Right cardiac atrium (tissue), 5 donors: ENCODE results near the gene KCNK16. TPM values are rescaled to one million over a fixed set of nuclear protein-coding genes. Genes with fewer than 3 reads are reported as not detected.
"Not testable (repeated sequence)": the region's sequence is repeated elsewhere in the genome, so short reads cannot be mapped to it uniquely, and the experiment has no call there.

Experiments used
- ATAC-seq, 2 donors: fragments of 200-7000 bp; cut with Tn5 transposase; one replicate each; pipeline versions ENCODE4 v1.8.0 to v1.9.1; 2020; ENCODE audit warnings: moderate library complexity in 2 of 2, mild to moderate bottlenecking in 1 of 2
- DNase-seq, 3 donors: peaks; one replicate each; pipeline ENCODE4 v3.0.0-alpha.2; 2020
- H3K27ac ChIP-seq: one replicate; pipeline ENCODE4 v1.5.1; 2013; ENCODE audit warnings: mild to moderate bottlenecking, low read length, control low read depth, moderate library complexity
- H3K27me3 ChIP-seq: one replicate; pipeline ENCODE4 v1.6.1; 2013; ENCODE audit not compliant: control insufficient read depth, insufficient read depth
- H3K4me1 ChIP-seq: one replicate; pipeline ENCODE4 v1.6.1; 2013; ENCODE audit warnings: low read length; ENCODE audit not compliant: control insufficient read depth, insufficient read depth
- H3K4me3 ChIP-seq: one replicate; pipeline ENCODE4 v1.5.1; 2013; ENCODE audit warnings: low read length, control low read depth
- H3K9me3 ChIP-seq: one replicate; pipeline ENCODE4 v1.6.1; 2013; ENCODE audit warnings: low read length; ENCODE audit not compliant: control insufficient read depth
- WGBS: extraction: QIAGEN DNeasy Blood & Tissue Kit; methylation state at CpG from one replicate; pipeline ENCODE4 v1.1.7; 2013; 5-methylcytosine and 5-hydroxymethylcytosine counted together
- intact Hi-C, 4 donors: fragments of 100-400 bp; cut with DNase I; formaldehyde crosslinking; loops; one replicate each; pipeline versions ENCODE4 v1.11.0 to v1.14.0; 2022 to 2023
- polyA plus RNA-seq: library from polyadenylated mRNA; stranded (reverse); fragments of 200-250 nt; gene quantifications from one replicate; pipeline ENCODE4 v1.2.3, GENCODE V29; 2013
- total RNA-seq, 4 donors: library from RNA; stranded (reverse); fragmentation: NEBNext Ultra II Directional; extraction: Animal tissue kit (Norgen Biotek cat#: 25700); gene quantifications; one replicate each; pipeline ENCODE4 v1.2.1, GENCODE V29; 2021
- donor health status: healthy with polysubstance abuse.
- donor health status: DM: no; HTN: yes; CAD: no.
- donor health status: DM: no; HTN: no; CAD: no.
- donor health status: DM: no; HTN: yes; CAD: no; lungs with severe emphysema.
- donor health status: DM: yes; HTN: yes; CAD: no.

KCNK16 gene
- total and polyA plus RNA-seq, 5 donors, result not detected

DNA sequence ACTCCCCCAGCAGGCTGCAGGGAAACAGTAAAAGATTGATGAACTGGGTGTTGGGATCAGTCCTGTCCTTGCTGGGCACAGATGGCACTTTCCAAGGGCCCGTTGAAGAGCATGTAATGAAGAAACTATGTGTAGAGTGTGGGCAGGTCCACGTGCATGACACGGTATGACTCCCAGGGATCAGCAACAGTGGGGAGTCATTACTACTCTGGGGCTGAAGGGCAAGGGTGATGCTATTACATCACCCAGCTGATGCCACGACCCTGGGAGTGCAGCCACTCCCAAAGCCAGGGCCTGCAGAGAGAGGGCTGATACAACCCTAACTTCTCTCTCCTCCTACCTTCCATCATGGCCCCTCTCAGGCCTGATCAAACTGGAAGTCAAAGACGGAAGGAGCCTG lies 28.4 kb downstream of the KCNK16 start:
- no peak overlapping the region for H3K4me3 ChIP-seq
- WGBS, result 60% methylated on average over 5 of the region's 5 CpGs
- H3K27ac ChIP-seq, result no peak overlapping the region
- ATAC-seq (no peak), DNase-seq (no peak)
- intact Hi-C loops, result no loop called here
- H3K9me3 ChIP-seq, result no peaks in the 10 kb centered on the region
- no peaks in the 10 kb centered on the region for H3K27me3 ChIP-seq
- H3K4me1 ChIP-seq, result peaks cover 2% of the 10 kb centered on the region

DNA sequence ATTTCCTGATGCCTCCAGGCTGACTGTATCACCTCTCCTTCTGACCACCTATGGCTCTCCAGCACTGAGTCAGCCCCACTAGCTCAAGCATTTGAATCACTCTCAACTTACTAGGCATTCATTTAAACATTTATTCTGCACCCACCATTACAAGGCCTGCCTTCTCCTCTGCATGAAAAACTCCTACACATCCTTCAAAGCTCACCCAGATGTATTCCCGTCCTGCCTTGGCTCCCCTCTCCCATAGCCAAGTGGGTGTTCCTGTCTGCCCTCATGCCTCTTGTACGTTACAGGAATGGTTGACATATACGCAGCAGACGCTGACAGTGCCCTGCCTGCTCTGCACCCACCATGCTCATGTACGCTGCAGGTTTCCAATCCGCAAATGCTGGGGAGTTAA lies 29.9 kb downstream of the KCNK16 start:
- intact Hi-C loops, result no loop called here
- Histone ChIP-seq H3K4me1 (peaks cover 2% of the 10 kb centered on the region), H3K27me3 (no peaks in the 10 kb centered on the region), H3K27ac (no peak overlapping the region), H3K4me3 (no peak overlapping the region), H3K9me3 (no peaks in the 10 kb centered on the region)
- DNase-seq (no peak), ATAC-seq (no peak)
- 90% methylated on average over 6 of the region's 6 CpGs for WGBS

DNA sequence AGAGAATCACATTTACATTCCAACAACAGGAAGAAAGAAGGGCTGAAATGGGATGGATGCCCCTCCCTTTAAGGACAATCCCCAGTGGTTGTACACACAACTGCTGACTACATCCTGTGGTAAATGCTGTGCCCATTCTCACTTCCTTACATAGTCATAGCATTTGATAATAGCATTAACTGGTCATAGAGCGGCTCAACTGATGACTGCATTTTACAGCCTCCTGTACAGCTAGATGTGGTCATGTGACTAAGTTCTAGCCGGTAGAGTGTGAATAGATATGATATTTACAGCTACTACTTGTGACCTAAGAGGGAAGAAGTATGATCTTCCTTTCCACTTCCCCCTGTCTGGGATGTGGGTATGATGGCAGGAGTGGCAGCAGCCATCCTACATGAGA lies 33.0 kb downstream of the KCNK16 start:
- WGBS, result 68% methylated on average over 2 of the region's 2 CpGs
- H3K9me3 ChIP-seq, result no peaks in the 10 kb centered on the region
- no peak overlapping the region for H3K27ac ChIP-seq
- H3K27me3 ChIP-seq, result no peaks in the 10 kb centered on the region
- DNase-seq, result no peak
- no peak overlapping the region for H3K4me3 ChIP-seq
- intact Hi-C loops, result no loop called here
- ATAC-seq, result no peak
- no peaks in the 10 kb centered on the region for H3K4me1 ChIP-seq

DNA sequence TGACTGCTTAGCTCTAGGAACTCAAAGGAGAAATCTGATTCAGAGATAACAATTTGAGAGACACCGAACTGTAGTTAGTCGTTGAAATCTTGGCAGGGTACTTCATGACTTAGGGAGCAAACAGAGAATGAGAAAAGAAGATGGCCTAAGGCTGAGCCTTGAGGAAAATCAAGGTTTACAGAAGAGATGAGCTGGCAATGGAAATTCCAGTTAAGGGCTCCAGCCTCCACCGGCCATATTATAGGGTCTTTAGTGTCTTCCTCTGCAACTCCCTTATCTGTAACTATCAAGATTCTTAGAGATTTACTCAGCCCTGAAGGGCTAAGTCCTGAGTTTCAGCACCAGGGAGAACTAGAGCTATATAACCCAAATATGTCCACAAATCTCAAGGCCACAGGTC lies 34.9 kb downstream of the KCNK16 start:
- intact Hi-C loops, result no loop called here
- Histone ChIP-seq H3K4me1 (no peaks in the 10 kb centered on the region), H3K4me3 (no peak overlapping the region), H3K27me3 (no peaks in the 10 kb centered on the region), H3K27ac (no peak overlapping the region), H3K9me3 (no peaks in the 10 kb centered on the region)
- 90% methylated on average over 3 of the region's 3 CpGs for WGBS
- no peak for ATAC-seq
- DNase-seq, result no peak

DNA sequence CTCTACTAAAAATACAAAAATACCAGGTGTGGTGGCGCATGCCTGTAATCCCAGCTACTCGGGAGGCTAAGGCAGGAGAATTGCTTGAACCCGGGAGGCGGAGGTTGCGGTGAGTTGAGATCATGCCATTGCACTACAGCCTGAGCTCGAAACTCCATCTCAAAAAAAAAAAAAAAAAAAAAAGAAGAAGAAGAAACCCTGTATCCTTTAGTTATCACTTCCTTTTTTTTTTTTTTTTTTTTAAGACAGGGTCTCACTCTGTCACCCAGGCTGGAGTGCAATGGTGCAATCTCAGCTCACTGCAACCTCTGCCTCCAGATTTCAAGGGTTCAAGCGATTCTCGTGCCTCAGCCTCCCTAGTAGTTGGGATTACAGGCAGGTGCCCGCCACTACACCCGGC lies 35.9 kb downstream of the KCNK16 start:
- WGBS, result 73% methylated on average over 10 of the region's 10 CpGs
- H3K4me1 ChIP-seq, H3K9me3 ChIP-seq, H3K4me3 ChIP-seq, H3K27me3 ChIP-seq, intact Hi-C loops, ATAC-seq, DNase-seq, H3K27ac ChIP-seq: not testable (repeated sequence)

DNA sequence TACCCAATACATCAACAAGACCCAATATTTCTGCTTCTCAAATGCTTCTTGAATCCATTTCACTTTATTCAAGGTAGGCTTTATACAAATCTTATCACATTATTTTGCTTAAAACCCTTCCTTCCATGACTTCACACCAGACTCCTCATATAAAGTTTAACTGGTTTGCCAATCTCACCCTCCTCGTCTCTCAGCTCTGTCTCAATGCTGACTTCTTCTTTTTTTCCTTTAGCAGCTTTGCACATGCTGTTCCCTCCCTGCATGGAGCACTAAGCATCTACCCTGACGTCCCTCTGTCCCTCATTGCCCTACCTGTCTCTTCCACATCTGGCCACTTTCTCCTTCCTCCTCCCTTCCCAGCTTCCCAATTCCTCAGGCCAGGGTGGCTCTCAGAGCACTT lies 39.7 kb downstream of the KCNK16 start:
- H3K27me3 ChIP-seq, result no peaks in the 10 kb centered on the region
- no peaks in the 10 kb centered on the region for H3K4me1 ChIP-seq
- WGBS, result 48% methylated on average over 2 of the region's 2 CpGs
- intact Hi-C loops, result no loop called here
- no peak overlapping the region for H3K27ac ChIP-seq
- no peak for DNase-seq
- ATAC-seq, result no peak
- no peak overlapping the region for H3K4me3 ChIP-seq
- no peaks in the 10 kb centered on the region for H3K9me3 ChIP-seq

DNA sequence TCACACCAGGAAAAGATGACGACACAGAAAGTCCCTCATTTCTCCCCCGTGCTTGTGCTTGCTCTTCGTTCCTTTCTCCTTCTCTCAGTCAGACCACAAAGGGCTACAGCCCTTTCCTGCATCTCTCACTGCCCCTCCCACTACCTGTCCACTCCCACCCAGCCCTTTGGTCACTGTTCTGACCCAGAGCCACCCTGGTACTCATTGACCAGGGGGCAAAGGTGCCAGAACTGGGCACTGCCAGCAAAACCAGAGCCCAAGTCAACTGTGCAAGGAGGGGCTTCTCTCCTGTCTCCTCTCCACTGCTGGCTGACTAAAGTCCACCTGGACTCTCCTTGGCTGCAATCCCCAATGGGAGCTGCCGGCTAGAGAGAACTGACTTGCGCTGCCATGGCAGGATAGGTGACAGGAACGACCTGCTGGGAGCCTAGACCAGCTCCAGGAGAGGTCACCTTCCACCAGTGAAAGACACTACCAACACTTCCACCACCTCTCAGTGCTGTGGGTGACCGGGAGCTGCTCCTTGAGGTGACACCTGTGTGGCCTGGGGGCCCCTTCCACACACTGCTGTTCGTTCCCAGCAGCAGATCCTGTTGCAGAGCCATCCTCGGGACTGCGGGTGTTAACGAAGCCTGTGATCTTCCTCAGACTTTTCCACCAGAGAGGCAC lies 41.1 kb downstream of the KCNK16 start:
- intact Hi-C loops, result no loop called here
- ATAC-seq, result no peak

DNA sequence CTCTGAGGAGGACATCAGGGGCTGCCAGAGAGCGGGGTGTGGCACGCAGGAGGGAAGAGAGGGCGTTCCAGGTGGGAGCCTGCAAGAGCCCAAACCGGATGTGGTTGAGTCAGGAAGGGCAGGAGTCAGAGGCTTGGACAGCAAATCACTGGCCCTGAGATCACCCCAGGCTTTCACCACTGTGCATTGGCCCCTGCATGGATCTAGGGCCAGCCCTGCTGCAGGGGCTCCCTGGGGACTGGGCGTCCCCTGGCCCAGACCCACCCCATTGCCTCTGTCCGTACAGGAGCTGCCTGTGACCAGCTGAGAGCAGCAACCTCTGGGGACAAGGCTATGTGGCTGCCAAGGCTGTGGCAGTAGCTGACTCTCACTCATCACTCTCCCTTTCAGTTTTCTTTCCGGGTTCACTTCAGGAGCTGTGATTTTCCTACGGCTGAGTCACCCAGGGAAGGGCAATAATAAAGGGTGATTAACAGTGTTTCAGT lies 42.2 kb downstream of the KCNK16 start:
- Histone ChIP-seq H3K4me1 (no peaks in the 10 kb centered on the region), H3K9me3 (no peaks in the 10 kb centered on the region), H3K4me3 (no peak overlapping the region), H3K27ac (no peak overlapping the region), H3K27me3 (no peaks in the 10 kb centered on the region)
- intact Hi-C loops, result no loop called here
- WGBS, result 45% methylated on average over 8 of the region's 8 CpGs
- DNase-seq (peak; percentile 58 to 69 (median 68)), ATAC-seq (peak; percentile 53 to 71)

More for the DNA sequence above, 41.1 kb downstream of the KCNK16 start:
- no peaks in the 10 kb centered on the region for H3K27me3 ChIP-seq
- no peak for DNase-seq
- 73% methylated on average over 11 of the region's 11 CpGs for WGBS
- H3K9me3 ChIP-seq, result no peaks in the 10 kb centered on the region
- no peak overlapping the region for H3K4me3 ChIP-seq
- H3K27ac ChIP-seq, result no peak overlapping the region
- no peaks in the 10 kb centered on the region for H3K4me1 ChIP-seq

DNA sequence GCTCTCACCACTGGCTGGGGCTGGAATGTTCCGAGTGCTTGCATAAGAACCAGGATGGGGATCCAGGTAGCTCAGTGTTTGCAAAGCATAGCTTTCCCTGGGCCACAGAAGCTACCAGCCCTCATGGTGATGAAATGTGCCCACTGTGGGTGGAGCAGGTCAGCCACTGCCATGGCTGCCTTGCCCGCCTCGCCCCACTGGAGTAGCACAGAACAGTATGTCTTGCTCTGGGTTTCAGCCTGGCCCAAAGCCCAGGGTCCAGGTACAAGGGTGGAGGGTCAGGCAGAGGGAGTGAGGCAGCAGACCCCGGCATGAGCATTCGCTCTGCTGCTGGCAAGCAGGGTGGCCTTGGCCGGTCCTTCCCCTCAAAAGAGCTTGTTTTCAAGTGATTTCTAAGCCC lies 43.0 kb downstream of the KCNK16 start:
- 89% methylated on average over 6 of the region's 6 CpGs for WGBS
- intact Hi-C loops, result no loop called here
- Histone ChIP-seq H3K4me3 (no peak overlapping the region), H3K27ac (no peak overlapping the region), H3K27me3 (no peaks in the 10 kb centered on the region), H3K4me1 (no peaks in the 10 kb centered on the region), H3K9me3 (no peaks in the 10 kb centered on the region)
- DNase-seq (no peak), ATAC-seq (no peak)

DNA sequence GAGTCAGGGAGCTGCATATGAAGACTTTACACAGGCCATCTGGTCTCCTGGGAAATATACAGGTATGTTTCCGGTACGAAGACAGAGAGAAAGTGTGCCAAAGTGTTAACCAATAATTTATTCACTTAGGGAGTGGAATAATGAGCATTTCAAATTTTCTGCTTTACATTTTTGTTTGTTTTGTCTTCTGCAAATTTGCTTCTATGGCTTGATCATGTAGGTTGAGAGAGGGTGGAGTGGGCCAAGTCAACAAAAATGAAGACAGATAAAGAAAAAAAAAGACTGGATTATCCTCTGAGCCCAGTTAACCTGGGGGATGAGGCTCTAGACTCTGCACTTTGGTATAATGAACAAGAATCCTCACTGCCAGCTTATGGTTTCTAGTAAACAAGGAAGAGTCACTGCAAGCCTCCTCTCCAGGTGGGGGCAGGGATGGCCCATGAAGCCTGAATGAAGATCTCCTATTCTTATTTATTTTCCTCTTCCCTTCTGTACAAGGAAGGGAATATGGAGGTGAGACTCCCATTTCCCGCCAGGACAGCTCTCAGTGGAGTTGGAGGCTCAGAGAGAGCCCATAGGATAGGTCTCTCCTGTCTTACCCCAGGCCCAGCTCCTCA lies 46.0 kb downstream of the KCNK16 start:
- H3K27me3 ChIP-seq, result no peaks in the 10 kb centered on the region
- H3K4me3 ChIP-seq, result no peak overlapping the region
- intact Hi-C loops, result no loop called here
- DNase-seq (no peak), ATAC-seq (no peak)
- no peaks in the 10 kb centered on the region for H3K9me3 ChIP-seq
- no peak overlapping the region for H3K27ac ChIP-seq
- no peaks in the 10 kb centered on the region for H3K4me1 ChIP-seq
- WGBS, result 78% methylated on average over 3 of the region's 3 CpGs

DNA sequence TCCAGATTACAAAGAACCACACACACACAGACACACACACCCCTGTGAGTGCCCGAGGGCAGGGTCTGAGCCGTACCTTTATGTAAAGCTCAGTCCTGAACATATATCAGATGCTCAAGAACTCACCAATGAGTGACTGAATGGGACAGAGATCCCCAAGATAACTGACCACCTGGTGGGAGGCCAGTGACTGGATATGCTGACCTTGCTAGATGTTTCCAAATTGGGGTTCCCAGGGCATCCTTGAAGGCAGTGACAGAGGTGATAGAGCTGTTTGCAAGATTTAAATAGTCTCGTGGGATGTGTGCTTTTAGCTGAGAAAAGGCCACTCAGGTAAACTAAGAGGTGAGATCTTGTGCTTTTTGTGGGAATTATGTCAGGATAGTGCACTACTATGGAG lies 47.6 kb downstream of the KCNK16 start:
- Histone ChIP-seq H3K4me1 (no peaks in the 10 kb centered on the region), H3K9me3 (no peaks in the 10 kb centered on the region), H3K4me3 (no peak overlapping the region), H3K27ac (no peak overlapping the region), H3K27me3 (no peaks in the 10 kb centered on the region)
- no peak for DNase-seq
- no peak for ATAC-seq
- intact Hi-C loops, result no loop called here
- WGBS, result 80% methylated on average over 3 of the region's 3 CpGs
